ENCODE measurements around the gene ARHGAP22. TPM values are rescaled to one million over a fixed set of nuclear protein-coding genes. Genes with fewer than 3 reads are reported as not detected.

The ARHGAP22 gene
- total RNA-seq, 1 experiment from 2014 or later = 1.8 TPM

DNA sequence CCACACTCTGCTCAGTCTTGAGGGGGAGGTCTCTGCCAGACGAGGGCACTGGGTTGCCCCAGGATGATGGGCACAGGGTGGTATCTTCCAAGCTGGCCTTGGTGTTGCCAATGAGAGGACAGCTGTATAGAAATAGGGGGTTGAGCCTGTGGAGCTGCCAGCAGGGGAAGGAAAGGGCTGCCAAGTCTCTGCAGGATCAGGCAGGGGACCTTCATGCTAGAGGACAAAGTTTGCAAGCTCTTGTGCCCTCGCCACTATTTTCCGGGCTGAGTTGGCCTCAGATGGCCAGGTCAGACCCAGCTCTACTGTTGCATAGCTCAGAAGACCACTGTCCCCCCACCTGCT, 68.7 kb downstream of the ARHGAP22 start:
- no peak overlapping the region for H3K4me3 ChIP-seq (ENCODE audit: low read depth in 2 of 2, low read length in 2 of 2)
- in situ Hi-C loops (cut with HindIII; ENCODE audit: low pct_unique_long_range_greater_than_20kb, low sequenced_read_pairs) = no loop called here
- no peak overlapping the region for H3K27ac ChIP-seq (ENCODE audit: low read length)
- BruUV-seq (replicated peaks) = no TSS peak
- no peaks in the 10 kb centered on the region for H3K36me3 ChIP-seq (ENCODE audit: control insufficient read depth, insufficient read depth, low read length)
- TF ChIP-seq TCF7L2 (IDR thresholded peaks at IDR 0.05; ENCODE audit: low read depth, low read length) = no peak
- TF ChIP-seq, protein P1, sequence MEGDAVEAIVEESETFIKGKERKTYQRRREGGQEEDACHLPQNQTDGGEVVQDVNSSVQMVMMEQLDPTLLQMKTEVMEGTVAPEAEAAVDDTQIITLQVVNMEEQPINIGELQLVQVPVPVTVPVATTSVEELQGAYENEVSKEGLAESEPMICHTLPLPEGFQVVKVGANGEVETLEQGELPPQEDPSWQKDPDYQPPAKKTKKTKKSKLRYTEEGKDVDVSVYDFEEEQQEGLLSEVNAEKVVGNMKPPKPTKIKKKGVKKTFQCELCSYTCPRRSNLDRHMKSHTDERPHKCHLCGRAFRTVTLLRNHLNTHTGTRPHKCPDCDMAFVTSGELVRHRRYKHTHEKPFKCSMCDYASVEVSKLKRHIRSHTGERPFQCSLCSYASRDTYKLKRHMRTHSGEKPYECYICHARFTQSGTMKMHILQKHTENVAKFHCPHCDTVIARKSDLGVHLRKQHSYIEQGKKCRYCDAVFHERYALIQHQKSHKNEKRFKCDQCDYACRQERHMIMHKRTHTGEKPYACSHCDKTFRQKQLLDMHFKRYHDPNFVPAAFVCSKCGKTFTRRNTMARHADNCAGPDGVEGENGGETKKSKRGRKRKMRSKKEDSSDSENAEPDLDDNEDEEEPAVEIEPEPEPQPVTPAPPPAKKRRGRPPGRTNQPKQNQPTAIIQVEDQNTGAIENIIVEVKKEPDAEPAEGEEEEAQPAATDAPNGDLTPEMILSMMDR (IDR thresholded peaks at IDR 0.05) = no peak
- no peak for TF ChIP-seq SIN3A (IDR thresholded peaks at IDR 0.05; ENCODE audit: borderline replicate concordance, insufficient read depth, low read depth, low read length)
- TF ChIP-seq REST (IDR thresholded peaks at IDR 0.05; ENCODE audit: insufficient read depth in 1 of 2, low read depth in 2 of 2, low read length in 1 of 2) = no peak
- no peak for TF ChIP-seq POLR2AphosphoS5 (IDR thresholded peaks at IDR 0.05; ENCODE audit: low read depth, low read length)
- DNase-seq (ENCODE audit: low read depth, low spot score) (no peak), ATAC-seq (no peak)
- CTCF ChIA-PET = no interaction called here
- no peaks in the 10 kb centered on the region for H3K4me1 ChIP-seq (ENCODE audit: control insufficient read depth, insufficient read depth, low read length)
- H3K27me3 ChIP-seq (ENCODE audit: control insufficient read depth, insufficient read depth, low read length) = no peaks in the 10 kb centered on the region; the same call in 1 of the 2 replicates
- no peaks in the 10 kb centered on the region for H3K9me3 ChIP-seq (ENCODE audit: control insufficient read depth, insufficient read depth, low read depth, low read length)
- intact Hi-C loops (cut with micrococcal nuclease; ENCODE audit: unreplicated experiment) = no loop called here
- POLR2A ChIA-PET = no interaction called here

DNA sequence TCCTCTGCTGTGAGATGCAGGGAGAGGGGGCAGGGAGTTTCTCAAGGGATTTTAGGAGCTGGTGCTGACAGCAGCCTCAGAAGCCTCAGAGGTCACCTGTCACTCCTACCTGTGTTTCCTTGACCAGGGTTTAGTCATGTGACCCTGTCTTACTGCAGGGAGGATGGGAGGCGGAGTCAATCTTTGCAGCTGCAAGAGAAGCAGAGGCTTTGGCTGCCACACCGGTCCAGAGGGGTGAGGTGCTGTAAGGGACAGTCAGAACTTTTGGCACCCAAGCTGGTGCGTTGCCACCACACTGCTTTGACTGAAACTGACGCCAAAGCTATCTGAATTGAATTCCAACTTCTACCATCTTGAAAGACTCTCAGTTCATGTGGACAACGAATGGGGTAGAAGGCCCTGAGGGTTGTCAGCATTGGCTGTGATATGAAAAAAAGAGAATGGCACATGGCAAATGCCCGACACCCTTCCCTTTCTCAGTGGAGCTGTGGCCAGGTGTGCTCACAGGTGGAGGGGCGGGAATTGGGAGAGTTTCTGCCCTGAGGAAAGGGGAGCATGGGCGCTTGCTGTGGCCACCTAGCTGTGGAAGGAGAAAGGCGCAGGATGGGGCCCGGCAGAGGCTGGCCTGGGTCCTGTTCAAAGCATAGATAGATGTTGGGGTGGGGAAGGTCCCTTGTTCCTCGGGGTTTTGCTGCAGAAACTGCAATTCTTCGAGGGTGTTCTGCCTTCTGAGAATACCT, 69.3 kb downstream of the ARHGAP22 start:
- Histone ChIP-seq H3K36me3 (ENCODE audit: control insufficient read depth, insufficient read depth, low read length) (no peaks in the 10 kb centered on the region), H3K4me3 (ENCODE audit: low read depth in 2 of 2, low read length in 2 of 2) (no peak overlapping the region), H3K9me3 (ENCODE audit: control insufficient read depth, insufficient read depth, low read depth, low read length) (no peaks in the 10 kb centered on the region), H3K27ac (ENCODE audit: low read length) (no peak overlapping the region), H3K27me3 (ENCODE audit: control insufficient read depth, insufficient read depth, low read length) (no peaks in the 10 kb centered on the region; the same call in 1 of the 2 replicates), H3K4me1 (ENCODE audit: control insufficient read depth, insufficient read depth, low read length) (no peaks in the 10 kb centered on the region)
- POLR2A ChIA-PET = no interaction called here
- CTCF ChIA-PET = no interaction called here
- no peak for DNase-seq (ENCODE audit: low read depth, low spot score)
- BruUV-seq (replicated peaks) = no TSS peak
- TF ChIP-seq, protein P1 (IDR thresholded peaks at IDR 0.05) = no peak; the same call in 1 of the 2 replicates
- TF ChIP-seq TCF7L2 (IDR thresholded peaks at IDR 0.05; ENCODE audit: low read depth, low read length) (no peak), SIN3A (IDR thresholded peaks at IDR 0.05; ENCODE audit: borderline replicate concordance, insufficient read depth, low read depth, low read length) (no peak), POLR2AphosphoS5 (IDR thresholded peaks at IDR 0.05; ENCODE audit: low read depth, low read length) (no peak), REST (IDR thresholded peaks at IDR 0.05; ENCODE audit: insufficient read depth in 1 of 2, low read depth in 2 of 2, low read length in 1 of 2) (no peak)
- intact Hi-C loops (cut with micrococcal nuclease; ENCODE audit: unreplicated experiment) (no loop called here), in situ Hi-C loops (cut with HindIII; ENCODE audit: low pct_unique_long_range_greater_than_20kb, low sequenced_read_pairs) (no loop called here)
- ATAC-seq = no peak
